HepG2 (cell line): ENCODE measurements around the gene MMP24OS. TPM values are rescaled to one million over a fixed set of nuclear protein-coding genes. Genes with fewer than 3 reads are reported as not detected.

Source experiments
- AHDC1 ChIP-seq: sonication (generic); formaldehyde crosslinking; IDR thresholded peaks from 2 replicates; pipeline ENCODE4 v1.5.1; 2020; ENCODE audit warnings: mild to moderate bottlenecking, missing genetic modification reagents, borderline replicate concordance
- AKNA ChIP-seq: sonication (generic); formaldehyde crosslinking; IDR thresholded peaks from 2 replicates; pipeline ENCODE4 v1.4.0; 2020; ENCODE audit warnings: missing genetic modification reagents, borderline replicate concordance
- HOXA3 ChIP-seq: sonication (generic); formaldehyde crosslinking; IDR thresholded peaks from 2 replicates; pipeline ENCODE4 v1.5.0; 2020; ENCODE audit warnings: missing genetic modification reagents
- RFXAP ChIP-seq: sonication (generic); formaldehyde crosslinking; IDR thresholded peaks from 2 replicates; pipeline ENCODE4 v1.4.0; 2020; ENCODE audit warnings: missing genetic modification reagents, borderline replicate concordance
- SMARCE1 ChIP-seq: fragments of 450-650 bp; IDR thresholded peaks from 2 replicates; pipeline ENCODE4 v1.6.1; 2017; ENCODE audit warnings: borderline replicate concordance
- USF2 ChIP-seq, 2 experiments: sonication (generic) in 1 of 2; formaldehyde crosslinking in 1 of 2; IDR thresholded peaks; 2 replicates each; pipeline versions ENCODE4 v1.5.1 to v1.6.1; 2011 to 2020; ENCODE audit warnings: borderline replicate concordance in 1 of 2, low read depth in 1 of 2, low read length in 1 of 2, mild to moderate bottlenecking in 1 of 2, missing genetic modification reagents in 1 of 2, moderate library complexity in 1 of 2
- ZBTB49 ChIP-seq: sonication (generic); formaldehyde crosslinking; IDR thresholded peaks from 2 replicates; pipeline ENCODE4 v1.4.0; 2020; ENCODE audit warnings: missing genetic modification reagents, borderline replicate concordance
- ZMYM3 ChIP-seq: sonication (generic); formaldehyde crosslinking; IDR thresholded peaks from 2 replicates; pipeline ENCODE4 v1.5.1; 2020; ENCODE audit warnings: mild to moderate bottlenecking, missing genetic modification reagents
- ZSCAN20 ChIP-seq: sonication (generic); formaldehyde crosslinking; IDR thresholded peaks from 2 replicates; pipeline ENCODE4 v1.4.0; 2020; ENCODE audit warnings: missing genetic modification reagents, mild to moderate bottlenecking, borderline replicate concordance
- polyA plus RNA-seq, 8 experiments: library from polyadenylated mRNA; depleted of rRNA in 3 of 8; stranded (reverse) in 7 of 8; unstranded in 1 of 8; fragments of >200 nt; fragmentation: Illumina TruSeq in 4 of 8; extraction: Trizol in 4 of 8; gene quantifications; 2 replicates each; pipeline versions ENCODE4 v1.2.1 to v1.2.3, GENCODE V29; 2011 to 2016; ENCODE audit warnings: low read depth in 4 of 8, missing spikeins in 1 of 8, mixed read lengths in 1 of 8; ENCODE audit not compliant: insufficient read depth in 1 of 8
- total RNA-seq, 5 experiments: library from RNA; depleted of rRNA; stranded (reverse); fragments of >200 nt; fragmentation: Illumina TruSeq; extraction: Trizol; gene quantifications; 2 replicates each; pipeline ENCODE4 v1.2.3, GENCODE V29; 2016; ENCODE audit warnings: low read depth in 1 of 5

The MMP24OS gene
- total and polyA plus RNA-seq, 2 of the 13 experiments (the other 11 are each of a cell fraction or from before 2014, with no cell fraction given) = 6.0 to 8.5 TPM

GRCh38 chr20:35305682-35306556 lies 28.0 kb upstream of the MMP24OS start (continued):
- TF ChIP-seq AKNA (no peak), HOXA3 (CRISPR knock-in tag) (no peak), AHDC1 (peak; percentile 12; the same call in 1 of the 2 replicates), USF2 (IDR thresholded peaks at IDR 0.05; ENCODE audit: low read depth, low read length) (peak; percentile 51; the same call in 1 of the 2 replicates), USF2 (CRISPR knock-in tag; IDR thresholded peaks at IDR 0.05; ENCODE audit: borderline replicate concordance) (no peak), ZSCAN20 (CRISPR knock-in tag) (no peak), ZBTB49 (CRISPR knock-in tag) (no peak), ZMYM3 (CRISPR knock-in tag) (no peak), SMARCE1 (no peak), RFXAP (CRISPR knock-in tag) (no peak)
